ENCODE data around the gene KCNH1. TPM values are rescaled to one million over a fixed set of nuclear protein-coding genes. Genes with fewer than 3 reads are reported as not detected.

KCNH1 gene
- total RNA-seq, 1 donor from 2014 or later: not detected

DNA sequence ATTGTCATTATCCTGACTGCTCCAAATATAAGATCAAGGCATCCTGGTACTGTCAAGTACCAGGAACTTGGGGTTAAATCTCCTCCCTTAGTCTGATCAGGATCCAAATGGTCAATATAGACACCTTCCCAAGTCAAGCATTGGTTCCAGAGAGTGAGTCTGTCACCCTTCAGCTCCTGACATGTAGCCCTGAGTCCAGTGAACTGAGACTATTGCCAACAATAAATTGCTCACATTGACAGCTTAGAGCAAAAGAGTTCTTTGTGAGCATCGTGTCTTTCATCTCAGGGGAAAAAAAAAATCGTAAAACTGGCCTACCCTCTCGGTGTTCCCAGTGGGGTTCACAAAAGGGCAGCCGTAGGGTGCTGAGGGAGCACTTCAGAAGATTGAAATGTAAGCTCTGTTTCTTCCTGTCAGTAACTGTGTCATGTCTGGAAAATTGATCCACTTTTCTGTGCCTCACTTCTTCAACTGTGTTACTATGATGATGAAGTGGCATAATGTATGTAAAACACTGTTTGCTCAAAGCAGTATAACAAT, 228.5 kb downstream of the KCNH1 start:
- ATAC-seq (no peak), DNase-seq (no peak)
- intact Hi-C loops (cut with micrococcal nuclease): no loop called here

- DNase-seq (no peak), ATAC-seq (no peak)
- intact Hi-C loops (cut with micrococcal nuclease): no loop called here
Measured at GRCh38 chr1:210901981-210902770, 231.8 kb downstream of the KCNH1 start.

GRCh38 chr1:210900820-210901219, 233.1 kb downstream of the KCNH1 start:
- no peak for DNase-seq
- no peak for ATAC-seq
- intact Hi-C loops (cut with micrococcal nuclease): no loop called here

GRCh38 chr1:210900079-210900478, 233.9 kb downstream of the KCNH1 start:
- intact Hi-C loops (cut with micrococcal nuclease): no loop called here

DNA sequence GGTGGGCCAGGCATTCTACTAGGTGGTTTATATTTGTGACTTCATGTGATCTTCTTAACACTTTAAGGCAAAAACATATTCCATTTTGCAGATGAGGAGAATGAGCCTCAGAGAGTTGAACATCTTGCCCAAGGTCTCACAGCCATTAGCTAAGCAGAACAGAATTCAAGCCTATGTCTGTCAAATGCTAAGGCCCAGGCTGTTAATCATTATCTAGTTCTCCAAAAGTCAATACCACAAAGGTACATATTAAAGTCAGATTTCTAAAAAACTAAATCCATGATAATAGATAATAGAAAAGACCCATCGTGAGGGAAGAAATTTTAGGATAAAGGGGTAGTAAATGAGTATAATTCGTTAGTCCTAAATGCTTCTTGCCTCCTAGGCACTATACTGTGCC, 234.3 kb downstream of the KCNH1 start:
- DNase-seq (no peak), ATAC-seq (no peak)
- intact Hi-C loops (cut with micrococcal nuclease): no loop called here

More at GRCh38 chr1:210900079-210900478, 233.9 kb downstream of the KCNH1 start:
- no peak for DNase-seq
- ATAC-seq: no peak

GRCh38 chr1:210898473-210898872, 235.5 kb downstream of the KCNH1 start:
- DNase-seq (no peak), ATAC-seq (no peak)
- intact Hi-C loops (cut with micrococcal nuclease): no loop called here

- ATAC-seq (no peak), DNase-seq (no peak)
- intact Hi-C loops (cut with micrococcal nuclease): no loop called here
Measured at GRCh38 chr1:210883821-210884220, 250.1 kb downstream of the KCNH1 start.

- DNase-seq (no peak), ATAC-seq (no peak)
- intact Hi-C loops (cut with micrococcal nuclease): no loop called here
Measured at GRCh38 chr1:210882414-210883221, 251.3 kb downstream of the KCNH1 start.

GRCh38 chr1:210878564-210878963, 255.4 kb downstream of the KCNH1 start:
- ATAC-seq: no peak
- intact Hi-C loops (cut with micrococcal nuclease): no loop called here
- no peak for DNase-seq

DNA sequence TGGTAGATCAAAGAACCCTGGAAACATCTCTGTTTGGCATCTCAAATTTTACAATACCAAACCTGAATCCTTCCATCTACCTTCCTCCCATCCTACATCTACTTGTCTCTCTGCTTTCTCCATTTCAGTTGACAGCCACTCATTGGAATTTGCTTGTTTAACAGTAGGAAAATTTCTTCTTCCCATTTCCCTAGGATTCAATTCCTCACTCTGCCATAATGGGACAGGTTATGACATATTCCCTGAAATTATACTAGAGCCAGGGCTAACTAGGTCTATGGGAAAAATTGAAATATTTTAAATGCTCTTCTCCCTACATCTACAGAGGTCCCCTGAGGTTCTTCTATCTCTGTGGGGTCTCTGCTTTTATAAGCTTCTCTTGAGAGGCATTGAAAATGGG, 257.7 kb downstream of the KCNH1 start:
- DNase-seq: no peak
- no peak for ATAC-seq
- intact Hi-C loops (cut with micrococcal nuclease): no loop called here

DNA sequence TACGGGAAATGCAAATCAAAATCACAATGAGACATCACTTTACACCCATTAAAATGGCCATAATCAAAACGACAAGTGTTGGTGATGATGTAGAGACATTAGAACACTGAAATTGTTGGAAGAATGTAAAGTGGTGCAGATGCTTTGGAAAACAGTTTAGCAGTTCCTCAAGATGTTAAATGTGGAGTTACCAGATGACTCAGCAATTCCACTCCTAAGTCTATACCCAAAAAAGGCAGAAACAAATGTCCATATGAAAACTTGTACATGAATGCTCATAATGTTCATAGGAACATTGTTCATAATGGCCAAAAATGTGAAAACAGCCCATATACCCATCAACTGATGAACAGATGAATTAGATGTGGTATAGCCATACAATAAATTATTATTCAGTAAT, 267.4 kb downstream of the KCNH1 start:
- DNase-seq (no peak), ATAC-seq (no peak)
- intact Hi-C loops (cut with micrococcal nuclease): no loop called here

GRCh38 chr1:210857705-210858104, 276.2 kb downstream of the KCNH1 start:
- ATAC-seq (no peak), DNase-seq (no peak)

GRCh38 chr1:210857146-210857663, 276.7 kb downstream of the KCNH1 start:
- no peak for ATAC-seq
- no peak for DNase-seq
- intact Hi-C loops (cut with micrococcal nuclease): no loop called here

More at GRCh38 chr1:210857705-210858104, 276.2 kb downstream of the KCNH1 start:
- intact Hi-C loops (cut with micrococcal nuclease): no loop called here

- intact Hi-C loops (cut with micrococcal nuclease): no loop called here
- no peak for ATAC-seq
- no peak for DNase-seq
Measured at GRCh38 chr1:210855440-210855839, 278.5 kb downstream of the KCNH1 start.

DNA sequence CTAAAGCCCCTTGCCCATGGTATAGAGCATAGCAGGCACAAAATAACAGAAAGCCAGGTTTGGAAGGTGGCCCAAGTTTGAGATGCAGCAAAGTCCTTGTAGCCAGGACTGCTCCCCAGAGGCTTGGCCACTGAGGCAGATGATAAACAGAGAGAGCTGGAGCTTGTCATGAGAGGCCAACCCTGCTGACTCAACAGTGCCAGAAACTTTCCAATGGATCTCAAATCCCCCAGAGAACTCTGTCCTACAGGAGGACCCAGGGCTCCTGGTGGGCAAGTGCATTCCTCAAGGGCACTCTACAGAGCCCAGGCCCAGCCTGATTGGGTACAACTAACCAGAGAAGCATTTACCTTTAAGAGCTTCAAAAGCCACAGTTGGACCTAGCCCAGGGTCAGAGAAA, 280.7 kb downstream of the KCNH1 start:
- DNase-seq (no peak), ATAC-seq (no peak)
- intact Hi-C loops (cut with micrococcal nuclease): no loop called here

DNA sequence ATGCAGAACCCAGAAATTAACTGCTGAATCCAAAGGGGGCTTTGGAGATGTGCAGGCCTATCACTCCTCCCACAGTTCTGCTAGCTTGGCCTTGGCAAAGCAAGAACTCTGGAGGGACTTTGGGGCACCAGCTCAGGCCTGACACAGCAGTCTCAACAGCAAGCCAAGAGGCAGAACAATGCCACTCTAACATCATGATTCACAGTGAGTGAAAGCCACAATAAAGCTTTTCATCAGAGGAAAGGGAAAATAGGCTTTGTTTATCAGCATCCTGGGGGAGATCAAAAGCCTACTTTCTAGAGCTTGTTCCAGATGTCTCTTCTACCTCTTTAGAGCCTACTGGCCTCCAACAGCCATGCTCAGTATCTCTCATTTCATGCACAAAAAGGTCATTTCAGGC, 283.4 kb downstream of the KCNH1 start:
- ATAC-seq (no peak), DNase-seq (no peak)
- intact Hi-C loops (cut with micrococcal nuclease): no loop called here

DNA sequence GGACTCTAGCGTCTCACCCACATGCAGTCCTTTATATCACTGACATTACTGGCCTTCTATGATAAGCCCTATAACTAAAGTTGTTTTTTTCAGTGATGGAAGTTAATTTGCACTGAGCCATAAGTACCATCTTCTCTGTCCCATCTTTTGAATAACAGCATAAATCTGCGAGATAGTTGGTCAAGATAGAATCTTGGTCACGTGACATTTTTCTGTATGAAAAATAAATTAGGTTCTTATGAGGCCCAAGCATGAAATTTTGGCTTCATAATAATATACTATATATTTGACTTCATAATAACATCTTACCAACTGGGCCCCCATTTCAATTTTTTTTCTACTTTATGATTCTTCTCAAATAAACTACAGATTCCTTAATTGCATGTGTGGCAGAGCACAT, 285.5 kb downstream of the KCNH1 start:
- no peak for DNase-seq
- intact Hi-C loops (cut with micrococcal nuclease): no loop called here
- no peak for ATAC-seq

DNA sequence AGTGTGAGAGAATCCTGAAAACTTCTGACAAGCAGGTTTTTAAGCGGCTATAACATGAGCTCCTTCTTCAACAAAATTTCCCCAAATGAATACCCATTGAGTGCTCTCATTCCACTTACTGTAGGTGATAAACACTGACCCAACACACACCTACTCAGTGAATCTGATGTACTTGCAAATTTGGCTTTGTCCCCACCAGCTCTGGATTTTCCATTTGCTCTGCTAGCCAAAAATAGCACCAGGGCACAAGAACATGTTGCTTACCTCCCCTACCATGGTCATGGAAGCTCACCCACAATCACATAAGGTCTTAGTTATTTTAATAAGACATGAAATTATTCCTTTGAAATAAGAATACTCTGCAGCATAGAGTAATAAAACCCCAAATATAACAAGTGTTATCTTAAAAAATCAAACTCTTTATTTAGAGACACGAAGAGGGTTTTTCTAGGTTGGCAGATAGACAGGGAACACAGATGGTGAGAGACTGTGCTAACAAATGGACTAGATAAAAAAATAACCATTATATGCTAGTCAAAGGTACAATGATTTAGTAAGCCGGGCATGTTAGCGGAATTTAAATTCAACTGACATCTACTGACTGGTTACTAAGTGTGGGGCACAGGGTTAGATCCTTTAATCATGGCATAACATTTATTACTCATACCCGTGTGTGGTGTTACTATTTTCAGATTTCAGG, 291.9 kb downstream of the KCNH1 start:
- ATAC-seq: peak; percentile 97
- no peak for DNase-seq
- intact Hi-C loops (cut with micrococcal nuclease): no loop called here

Data from left ventricle myocardium superior (tissue), 1 donor.